Neuronal stem cell (in vitro differentiated cells): ENCODE data around the gene TTBK1.

Experiments used
- DNase-seq: peaks from one replicate; pipeline ENCODE4 v3.0.0-alpha.2; 2013; ENCODE audit warnings: low spot score
- H2AFZ ChIP-seq: one replicate; pipeline ENCODE4 v1.6.1; 2013; ENCODE audit warnings: mild to moderate bottlenecking, low read length, inconsistent platforms
- H2AK5ac ChIP-seq: 2 replicates; pipeline ENCODE4 v1.6.1; 2013; ENCODE audit warnings: low read depth, mild to moderate bottlenecking, inconsistent platforms, low read length, moderate library complexity, mixed read lengths
- H2BK120ac ChIP-seq: 2 replicates; pipeline ENCODE4 v1.6.1; 2013; ENCODE audit warnings: low read depth, mild to moderate bottlenecking, inconsistent platforms, low read length, moderate library complexity, mixed read lengths
- H2BK12ac ChIP-seq: one replicate; pipeline ENCODE4 v1.6.1; 2013; ENCODE audit warnings: low read length, inconsistent platforms
- H2BK15ac ChIP-seq: 2 replicates; pipeline ENCODE4 v1.6.1; 2013; ENCODE audit warnings: mild to moderate bottlenecking, low read length, inconsistent platforms, mixed read lengths
- H2BK5ac ChIP-seq: one replicate; pipeline ENCODE4 v1.6.1; 2013; ENCODE audit warnings: inconsistent platforms, mild to moderate bottlenecking, low read length, moderate library complexity
- H3K14ac ChIP-seq: one replicate; pipeline ENCODE4 v1.6.1; 2013; ENCODE audit warnings: low read length, inconsistent platforms
- H3K18ac ChIP-seq: 2 replicates; pipeline ENCODE4 v1.6.1; 2013; ENCODE audit warnings: low read length, inconsistent platforms
- H3K23ac ChIP-seq: 2 replicates; pipeline ENCODE4 v1.6.1; 2013; ENCODE audit warnings: low read depth, mild to moderate bottlenecking, mixed read lengths, low read length, inconsistent platforms; ENCODE audit not compliant: poor library complexity
- H3K27ac ChIP-seq: replicated peaks from 3 replicates; pipeline ENCODE4 v1.5.1; 2013; ENCODE audit warnings: low read length, inconsistent platforms
- H3K27me3 ChIP-seq, 3 experiments: 2 replicates each; pipeline ENCODE4 v1.6.1; 2013; ENCODE audit warnings: low read length in 3 of 3, mild to moderate bottlenecking in 2 of 3, inconsistent platforms in 1 of 3, low read depth in 1 of 3, mixed read lengths in 1 of 3, moderate library complexity in 1 of 3; ENCODE audit not compliant: control insufficient read depth in 3 of 3, insufficient read depth in 3 of 3
- H3K36me3 ChIP-seq, 2 donors: replicated peaks in 1 of 2; 2 replicates each; pipeline ENCODE4 v1.6.1; 2013; ENCODE audit warnings: low read length in 2 of 2; ENCODE audit not compliant: control insufficient read depth in 2 of 2, insufficient read depth in 2 of 2
- H3K4ac ChIP-seq: 2 replicates; pipeline ENCODE4 v1.6.1; 2013; ENCODE audit warnings: inconsistent platforms, mild to moderate bottlenecking, low read length, moderate library complexity
- H3K4me1 ChIP-seq, 2 donors: 1 replicate in 1 of 2; 2 replicates in 1 of 2; pipeline ENCODE4 v1.6.1; 2013; ENCODE audit warnings: low read length in 2 of 2, low read depth in 1 of 2; ENCODE audit not compliant: control insufficient read depth in 2 of 2, insufficient read depth in 1 of 2
- H3K4me2 ChIP-seq: one replicate; pipeline ENCODE4 v1.6.1; 2013; ENCODE audit warnings: mild to moderate bottlenecking, low read length, inconsistent platforms; ENCODE audit not compliant: insufficient read depth, poor library complexity, severe bottlenecking
- H3K4me3 ChIP-seq, 2 donors: 2 replicates each; pipeline ENCODE4 v1.5.1; 2013; ENCODE audit warnings: low read length in 2 of 2, mild to moderate bottlenecking in 2 of 2, inconsistent platforms in 1 of 2, moderate library complexity in 1 of 2
- H3K79me1 ChIP-seq: one replicate; pipeline ENCODE4 v1.6.1; 2013; ENCODE audit warnings: low read depth, mild to moderate bottlenecking, inconsistent platforms, low read length, moderate library complexity
- H3K9ac ChIP-seq: one replicate; pipeline ENCODE4 v1.6.1; 2013; ENCODE audit warnings: mild to moderate bottlenecking, low read depth, low read length, inconsistent platforms; ENCODE audit not compliant: poor library complexity
- H3K9me3 ChIP-seq, 2 donors: replicated peaks in 1 of 2; 2 replicates each; pipeline versions ENCODE3 to v1.6.1; 2013; ENCODE audit warnings: low read length in 2 of 2, mild to moderate bottlenecking in 2 of 2, inconsistent platforms in 1 of 2, low read depth in 1 of 2, mixed read lengths in 1 of 2, moderate library complexity in 1 of 2; ENCODE audit not compliant: control insufficient read depth in 2 of 2, insufficient read depth in 1 of 2
- H4K8ac ChIP-seq: one replicate; pipeline ENCODE4 v1.6.1; 2013; ENCODE audit warnings: low read depth, mild to moderate bottlenecking, inconsistent platforms, low read length, moderate library complexity
- H4K91ac ChIP-seq: one replicate; pipeline ENCODE4 v1.6.1; 2013; ENCODE audit warnings: low read length, low read depth, mild to moderate bottlenecking, inconsistent platforms; ENCODE audit not compliant: poor library complexity
- WGBS, 2 donors: extraction: QIAGEN DNeasy Blood & Tissue Kit; methylation state at CpG; one replicate each; pipeline ENCODE4 v1.1.7; 2013; ENCODE audit warnings: missing lambda C conversion rate in 2 of 2, mixed read lengths in 1 of 2; ENCODE audit not compliant: insufficient read length in 2 of 2, insufficient replicate concordance in 1 of 2; ENCODE audit errors: extremely low coverage in 2 of 2; 5-methylcytosine and 5-hydroxymethylcytosine counted together

Gene TTBK1

GRCh38 chr6:43304882-43305281 lies 61.6 kb downstream of the TTBK1 start:
- Histone ChIP-seq H3K9me3 (no peaks in the 10 kb centered on the region), H3K36me3 (no peaks in the 10 kb centered on the region), H3K27ac (no peak overlapping the region), H3K27me3 (peaks cover 0 to 77% (median 4%) of the 10 kb centered on the region in 3 experiments), H3K23ac (no peak overlapping the region), H4K8ac (no peak overlapping the region), H3K4me2 (no peak overlapping the region), H3K4me1 (peaks cover 0 to 15% of the 10 kb centered on the region in 2 donors), H2BK12ac (no peak overlapping the region), H3K14ac (no peak overlapping the region), H3K4ac (no peak overlapping the region), H2BK15ac (no peak overlapping the region), H4K91ac (no peak overlapping the region), H2BK5ac (no peak overlapping the region), H2AK5ac (no peak overlapping the region), H3K79me1 (peaks cover 2% of the 10 kb centered on the region), H3K4me3 (no peak overlapping the region), H3K9ac (no peak overlapping the region), H3K18ac (no peak overlapping the region), H2BK120ac (no peak overlapping the region), H2AFZ (no peak overlapping the region)
- no CpG with 5 or more reads among the region's 2 CpGs for WGBS, 2 donors
- DNase-seq, result no peak

GRCh38 chr6:43306086-43306485 lies 62.8 kb downstream of the TTBK1 start:
- Histone ChIP-seq H3K9me3 (no peaks in the 10 kb centered on the region), H3K27ac (no peak overlapping the region), H2BK12ac (no peak overlapping the region), H3K79me1 (peaks cover 2% of the 10 kb centered on the region), H2BK5ac (no peak overlapping the region), H4K8ac (no peak overlapping the region), H2BK120ac (no peak overlapping the region), H3K18ac (peak overlapping the region; percentile 19), H2AK5ac (peak overlapping the region; percentile 78), H3K36me3 (no peaks in the 10 kb centered on the region), H2AFZ (no peak overlapping the region), H3K4me1 (peaks cover 0 to 15% of the 10 kb centered on the region in 2 donors), H3K14ac (no peak overlapping the region), H3K9ac (no peak overlapping the region), H4K91ac (no peak overlapping the region), H3K4me3 (no peak overlapping the region), H3K23ac (no peak overlapping the region), H3K4me2 (no peak overlapping the region), H3K27me3 (peaks cover 0 to 73% (median 4%) of the 10 kb centered on the region in 3 experiments), H3K4ac (no peak overlapping the region), H2BK15ac (no peak overlapping the region)
- no peak for DNase-seq
- WGBS, 2 donors, result no CpG with 5 or more reads among the region's 7 CpGs

GRCh38 chr6:43307451-43308100 lies 64.3 kb downstream of the TTBK1 start:
- H3K4ac ChIP-seq, result peak overlapping the region; percentile 71
- H3K18ac ChIP-seq, result peak overlapping the region; percentile 96
- H2BK5ac ChIP-seq, result peak overlapping the region; percentile 44
- peak overlapping the region; percentile 93 for H2AK5ac ChIP-seq
- no peak for DNase-seq
- H3K14ac ChIP-seq, result no peak overlapping the region
- peak overlapping the region; percentile 42 for H2BK12ac ChIP-seq
- peak overlapping the region; percentile 79 for H3K4me2 ChIP-seq
- peak overlapping the region in 1 of 2 donors; percentile 82 for H3K4me3 ChIP-seq
- H3K4me1 ChIP-seq, result peaks cover 0 to 15% of the 10 kb centered on the region in 2 donors
- H4K8ac ChIP-seq, result peak overlapping the region; percentile 90
- H3K9ac ChIP-seq, result peak overlapping the region; percentile 88
- no peak overlapping the region for H4K91ac ChIP-seq
- H3K27me3 ChIP-seq, result peaks cover 0 to 59% (median 4%) of the 10 kb centered on the region in 3 experiments
- H3K27ac ChIP-seq, result no peak overlapping the region
- H2BK15ac ChIP-seq, result peak overlapping the region; percentile 99
- no CpG with 5 or more reads among the region's 5 CpGs for whole genome bisulfite sequencing, 2 donors
- no peak overlapping the region for H2AFZ ChIP-seq
- peak overlapping the region; percentile 90 for H2BK120ac ChIP-seq
- H3K79me1 ChIP-seq, result peaks cover 2% of the 10 kb centered on the region
- H3K36me3 ChIP-seq, result no peaks in the 10 kb centered on the region
- no peaks in the 10 kb centered on the region for H3K9me3 ChIP-seq
- H3K23ac ChIP-seq, result peak overlapping the region; percentile 29

GRCh38 chr6:43308101-43308989 lies 65.1 kb downstream of the TTBK1 start, which contains the start of gene CRIP3:
TSS of gene CRIP3 (minus strand) at chr6:43308826. CDS start at chr6:43308792, 34 bp downstream.
- Histone ChIP-seq H3K9ac (peak within 1 kb of the TSS; percentile 88), H2BK120ac (peak within 1 kb of the TSS; percentile 90), H3K9me3 (no peaks in the 10 kb centered on the region), H3K23ac (peak within 1 kb of the TSS; percentile 87), H3K27ac (no peak within 1 kb of the TSS), H3K4me1 (peaks cover 0 to 16% of the 10 kb centered on the region in 2 donors), H3K4me3 (peak within 1 kb of the TSS; percentile 15 to 82), H3K14ac (peak within 1 kb of the TSS; percentile 79), H3K36me3 (no peaks in the 10 kb centered on the region), H2BK12ac (peak within 1 kb of the TSS; percentile 42), H4K91ac (peak within 1 kb of the TSS; percentile 26), H3K18ac (peak within 1 kb of the TSS; percentile 96), H2AFZ (peak within 1 kb of the TSS; percentile 86), H3K79me1 (peaks cover 2% of the 10 kb centered on the region), H3K4ac (peak within 1 kb of the TSS; percentile 84), H4K8ac (peak within 1 kb of the TSS; percentile 90), H3K4me2 (peak within 1 kb of the TSS; percentile 79), H2BK15ac (peak within 1 kb of the TSS; percentile 99), H2BK5ac (peak within 1 kb of the TSS; percentile 44), H3K27me3 (peaks cover 0 to 55% (median 4%) of the 10 kb centered on the region in 3 experiments), H2AK5ac (peak within 1 kb of the TSS; percentile 93)
- WGBS, 2 donors, result no CpG with 5 or more reads among the region's 39 CpGs
- DNase-seq, result peak; percentile 48
